Measurements from ENCODE around the gene RTTN.

RTTN gene

GRCh38 chr18:70139138-70139537, 66.3 kb downstream of the RTTN start:
- Histone ChIP-seq H3K27me3 (replicated peaks; ENCODE audit: insufficient read depth, low read length) (no peaks in the 10 kb centered on the region), H3K79me2 (ENCODE audit: low read length) (no peaks in the 10 kb centered on the region), H3K36me3 (replicated peaks; ENCODE audit: insufficient read depth, low read length) (peaks cover 3% of the 10 kb centered on the region; the same call in 1 of the 2 replicates), H3F3A (ENCODE audit: insufficient read depth, low read length) (no peaks in the 10 kb centered on the region), H4K20me1 (ENCODE audit: insufficient read depth, low read length) (no peaks in the 10 kb centered on the region), H3K4me1 (ENCODE audit: low read length) (peaks cover 6% of the 10 kb centered on the region; the same call in 1 of the 2 replicates), H3K9me2 (replicated peaks; ENCODE audit: insufficient read depth, low read length) (no peaks in the 10 kb centered on the region), H2AFZ (ENCODE audit: low read length) (no peak overlapping the region), H3K27ac (ENCODE audit: low read length) (no peak overlapping the region), H3K9ac (ENCODE audit: low read length) (no peak overlapping the region), H3K4me2 (ENCODE audit: low read depth, low read length) (no peak overlapping the region), H3K4me3 (ENCODE audit: low read length) (no peak overlapping the region), H3K9me3 (replicated peaks; ENCODE audit: insufficient read depth, low read length) (no peaks in the 10 kb centered on the region)
- TF ChIP-seq EZH2 (optimal IDR thresholded peaks at IDR 0.05; ENCODE audit: low read depth, low read length) (no peak), EZH2phosphoT487 (IDR thresholded peaks at IDR 0.05; ENCODE audit: low read length) (no peak)
- TF ChIP-seq, protein P1, sequence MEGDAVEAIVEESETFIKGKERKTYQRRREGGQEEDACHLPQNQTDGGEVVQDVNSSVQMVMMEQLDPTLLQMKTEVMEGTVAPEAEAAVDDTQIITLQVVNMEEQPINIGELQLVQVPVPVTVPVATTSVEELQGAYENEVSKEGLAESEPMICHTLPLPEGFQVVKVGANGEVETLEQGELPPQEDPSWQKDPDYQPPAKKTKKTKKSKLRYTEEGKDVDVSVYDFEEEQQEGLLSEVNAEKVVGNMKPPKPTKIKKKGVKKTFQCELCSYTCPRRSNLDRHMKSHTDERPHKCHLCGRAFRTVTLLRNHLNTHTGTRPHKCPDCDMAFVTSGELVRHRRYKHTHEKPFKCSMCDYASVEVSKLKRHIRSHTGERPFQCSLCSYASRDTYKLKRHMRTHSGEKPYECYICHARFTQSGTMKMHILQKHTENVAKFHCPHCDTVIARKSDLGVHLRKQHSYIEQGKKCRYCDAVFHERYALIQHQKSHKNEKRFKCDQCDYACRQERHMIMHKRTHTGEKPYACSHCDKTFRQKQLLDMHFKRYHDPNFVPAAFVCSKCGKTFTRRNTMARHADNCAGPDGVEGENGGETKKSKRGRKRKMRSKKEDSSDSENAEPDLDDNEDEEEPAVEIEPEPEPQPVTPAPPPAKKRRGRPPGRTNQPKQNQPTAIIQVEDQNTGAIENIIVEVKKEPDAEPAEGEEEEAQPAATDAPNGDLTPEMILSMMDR (IDR thresholded peaks at IDR 0.05; ENCODE audit: low read length): no peak
- no peak for DNase-seq

GRCh38 chr18:70135604-70136003, 69.9 kb downstream of the RTTN start:
- peaks cover 3% of the 10 kb centered on the region; the same call in 1 of the 2 replicates for H3K36me3 ChIP-seq (replicated peaks; ENCODE audit: insufficient read depth, low read length)
- no peaks in the 10 kb centered on the region for H3K9me2 ChIP-seq (replicated peaks; ENCODE audit: insufficient read depth, low read length)
- no peak overlapping the region for H2AFZ ChIP-seq (ENCODE audit: low read length)
- H3K9ac ChIP-seq (ENCODE audit: low read length): no peak overlapping the region
- H3K4me2 ChIP-seq (ENCODE audit: low read depth, low read length): no peak overlapping the region
- no peak for DNase-seq
- no peak overlapping the region for H3K4me3 ChIP-seq (ENCODE audit: low read length)
- H3K4me1 ChIP-seq (ENCODE audit: low read length): peaks cover 6% of the 10 kb centered on the region; the same call in 1 of the 2 replicates
- no peak overlapping the region for H3K27ac ChIP-seq (ENCODE audit: low read length)
- no peaks in the 10 kb centered on the region for H3K9me3 ChIP-seq (replicated peaks; ENCODE audit: insufficient read depth, low read length)
- no peaks in the 10 kb centered on the region for H3F3A ChIP-seq (ENCODE audit: insufficient read depth, low read length)
- no peak for TF ChIP-seq EZH2phosphoT487 (IDR thresholded peaks at IDR 0.05; ENCODE audit: low read length)
- no peak for TF ChIP-seq EZH2 (optimal IDR thresholded peaks at IDR 0.05; ENCODE audit: low read depth, low read length)
- TF ChIP-seq, protein P1 (IDR thresholded peaks at IDR 0.05; ENCODE audit: low read length): no peak
- H3K79me2 ChIP-seq (ENCODE audit: low read length): no peaks in the 10 kb centered on the region
- H3K27me3 ChIP-seq (replicated peaks; ENCODE audit: insufficient read depth, low read length): no peaks in the 10 kb centered on the region
- H4K20me1 ChIP-seq (ENCODE audit: insufficient read depth, low read length): no peaks in the 10 kb centered on the region

GRCh38 chr18:70132999-70133398, 72.5 kb downstream of the RTTN start:
- Histone ChIP-seq H3K36me3 (replicated peaks; ENCODE audit: insufficient read depth, low read length) (peaks cover 3% of the 10 kb centered on the region; the same call in 1 of the 2 replicates), H3F3A (ENCODE audit: insufficient read depth, low read length) (no peaks in the 10 kb centered on the region), H3K4me2 (ENCODE audit: low read depth, low read length) (no peak overlapping the region), H4K20me1 (ENCODE audit: insufficient read depth, low read length) (no peaks in the 10 kb centered on the region), H3K4me1 (ENCODE audit: low read length) (peaks cover 6% of the 10 kb centered on the region; the same call in 1 of the 2 replicates), H2AFZ (ENCODE audit: low read length) (no peak overlapping the region), H3K27me3 (replicated peaks; ENCODE audit: insufficient read depth, low read length) (no peaks in the 10 kb centered on the region), H3K4me3 (ENCODE audit: low read length) (no peak overlapping the region), H3K9me2 (replicated peaks; ENCODE audit: insufficient read depth, low read length) (no peaks in the 10 kb centered on the region), H3K79me2 (ENCODE audit: low read length) (no peaks in the 10 kb centered on the region), H3K27ac (ENCODE audit: low read length) (no peak overlapping the region), H3K9ac (ENCODE audit: low read length) (no peak overlapping the region), H3K9me3 (replicated peaks; ENCODE audit: insufficient read depth, low read length) (no peaks in the 10 kb centered on the region)
- no peak for DNase-seq
- TF ChIP-seq EZH2phosphoT487 (IDR thresholded peaks at IDR 0.05; ENCODE audit: low read length): no peak
- TF ChIP-seq EZH2 (optimal IDR thresholded peaks at IDR 0.05; ENCODE audit: low read depth, low read length): no peak
- TF ChIP-seq, protein P1 (IDR thresholded peaks at IDR 0.05; ENCODE audit: low read length): no peak
